Glutamatergic neuron (in vitro differentiated cells): ENCODE results near the gene CLSTN1. TPM values are rescaled to one million over a fixed set of nuclear protein-coding genes. Genes with fewer than 3 reads are reported as not detected.

Experiments
- DNase-seq: peaks from one replicate; pipeline ENCODE4 v3.0.0; 2022
- H3K27ac Mint-ChIP-seq: one replicate; pipeline ENCODE4 v1.8.0; 2020; ENCODE audit warnings: mild to moderate bottlenecking, mixed read lengths, inconsistent platforms; ENCODE audit not compliant: unreplicated experiment
- H3K27me3 Mint-ChIP-seq: one replicate; pipeline ENCODE4 v1.8.0; 2020; ENCODE audit warnings: mild to moderate bottlenecking, moderate library complexity, mixed read lengths, inconsistent platforms; ENCODE audit not compliant: unreplicated experiment
- H3K36me3 Mint-ChIP-seq: one replicate; pipeline ENCODE4 v1.8.0; 2020; ENCODE audit warnings: mild to moderate bottlenecking, mixed read lengths, inconsistent platforms; ENCODE audit not compliant: unreplicated experiment
- H3K4me1 Mint-ChIP-seq: one replicate; pipeline ENCODE4 v1.8.0; 2020; ENCODE audit warnings: mild to moderate bottlenecking, low read depth, mixed read lengths, inconsistent platforms; ENCODE audit not compliant: unreplicated experiment
- H3K4me3 Mint-ChIP-seq: one replicate; pipeline ENCODE4 v1.8.0; 2020; ENCODE audit warnings: mild to moderate bottlenecking, mixed read lengths, inconsistent platforms; ENCODE audit not compliant: unreplicated experiment
- H3K9me3 Mint-ChIP-seq: one replicate; pipeline ENCODE4 v1.8.0; 2020; ENCODE audit warnings: mild to moderate bottlenecking, moderate library complexity, mixed read lengths, inconsistent platforms; ENCODE audit not compliant: unreplicated experiment
- CTCF ChIP-seq: fragments of 200-600 bp; sonication (generic); IDR thresholded peaks from one replicate; pipeline ENCODE4 v1.5.0; 2021; ENCODE audit not compliant: partially characterized antibody, unreplicated experiment
- total RNA-seq: library from RNA; stranded (reverse); fragmentation: NEBNext Ultra II Directional; extraction: Animal tissue kit (Norgen Biotek cat#: 25700); gene quantifications from one replicate; pipeline ENCODE4 v1.2.1, GENCODE V29; 2021; ENCODE audit not compliant: unreplicated experiment

Gene CLSTN1
- total RNA-seq, 1 donor from 2014 or later: 139 TPM

GRCh38 chr1:9746651-9747050 is 77.1 kb downstream of the CLSTN1 start:
- H3K27me3 Mint-ChIP-seq: no peaks in the 10 kb centered on the region
- H3K27ac Mint-ChIP-seq: no peak overlapping the region
- H3K9me3 Mint-ChIP-seq: no peaks in the 10 kb centered on the region
- H3K4me3 Mint-ChIP-seq: no peak overlapping the region
- H3K36me3 Mint-ChIP-seq: no peaks in the 10 kb centered on the region
- no peaks in the 10 kb centered on the region for H3K4me1 Mint-ChIP-seq
- DNase-seq: no peak
- TF ChIP-seq CTCF: no peak

- no peak for DNase-seq
- TF ChIP-seq CTCF: no peak
- no peaks in the 10 kb centered on the region for H3K27me3 Mint-ChIP-seq
- no peaks in the 10 kb centered on the region for H3K4me1 Mint-ChIP-seq
- no peaks in the 10 kb centered on the region for H3K36me3 Mint-ChIP-seq
- no peak overlapping the region for H3K27ac Mint-ChIP-seq
- no peak overlapping the region for H3K4me3 Mint-ChIP-seq
- H3K9me3 Mint-ChIP-seq: no peaks in the 10 kb centered on the region
These were observed 77.6 kb downstream of the CLSTN1 start for GRCh38 chr1:9746211-9746610.

- Mint-ChIP-seq H3K27me3 (peaks cover 2% of the 10 kb centered on the region), H3K36me3 (no peaks in the 10 kb centered on the region), H3K4me3 (no peak overlapping the region), H3K4me1 (no peaks in the 10 kb centered on the region), H3K27ac (peak overlapping the region; percentile 28), H3K9me3 (no peaks in the 10 kb centered on the region)
- no peak for TF ChIP-seq CTCF
- DNase-seq: no peak
These were observed 79.5 kb downstream of the CLSTN1 start for GRCh38 chr1:9744106-9744799.

GRCh38 chr1:9737671-9738070 is 86.1 kb downstream of the CLSTN1 start:
- Mint-ChIP-seq H3K4me3 (peak overlapping the region; percentile 5), H3K4me1 (peaks cover 4% of the 10 kb centered on the region), H3K36me3 (peaks cover 5% of the 10 kb centered on the region), H3K27me3 (peaks cover 3% of the 10 kb centered on the region), H3K27ac (peak overlapping the region; percentile 50), H3K9me3 (peaks cover 1% of the 10 kb centered on the region)
- no peak for TF ChIP-seq CTCF
- no peak for DNase-seq

- no peak for TF ChIP-seq CTCF
- peaks cover 3% of the 10 kb centered on the region for H3K27me3 Mint-ChIP-seq
- peaks cover 1% of the 10 kb centered on the region for H3K9me3 Mint-ChIP-seq
- peak overlapping the region; percentile 43 for H3K27ac Mint-ChIP-seq
- peaks cover 5% of the 10 kb centered on the region for H3K36me3 Mint-ChIP-seq
- peaks cover 4% of the 10 kb centered on the region for H3K4me1 Mint-ChIP-seq
- H3K4me3 Mint-ChIP-seq: no peak overlapping the region
- no peak for DNase-seq
These were observed 86.7 kb downstream of the CLSTN1 start for GRCh38 chr1:9737057-9737456.
